ENCODE results near the gene HSPB7.

- TF ChIP-seq CTCF (IDR thresholded peaks at IDR 0.05; ENCODE audit: insufficient read depth, low read length) (no peak), POLR2AphosphoS5 (IDR thresholded peaks at IDR 0.05; ENCODE audit: low read depth) (no peak)
Observed at GRCh38 chr1:15983275-15983674, 34.6 kb downstream of the HSPB7 start.

All from HL-60 (cell line).